ENCODE measurements around the gene RNF114. TPM values are rescaled to one million over a fixed set of nuclear protein-coding genes. Genes with fewer than 3 reads are reported as not detected.

Gene RNF114
- total and polyA plus RNA-seq, 2 donors from 2014 or later: 70.7 to 89.2 TPM

GRCh38 chr20:49887251-49888211, 48.7 kb upstream of the RNF114 start:
- H3K27me3 ChIP-seq (ENCODE audit: control insufficient read depth, insufficient read depth, low read length): no peaks in the 10 kb centered on the region
- peaks cover 0 to 20% (median 9%) of the 10 kb centered on the region in 3 donors for H3K36me3 ChIP-seq (ENCODE audit: control insufficient read depth in 2 of 3, insufficient read depth in 3 of 3, low read length in 3 of 3)
- FAIRE-seq: no peak
- no peak overlapping the region for H3K4me3 ChIP-seq (ENCODE audit: low read length in 3 of 3)
- intact Hi-C loops (cut with DNase I): no loop called here
- TF ChIP-seq CTCF (IDR thresholded peaks at IDR 0.05; ENCODE audit: borderline replicate concordance, extremely low read depth, insufficient read depth): no peak
- DNase-seq: peak in 2 of 5 donors; percentile 24 to 45
- H3K9ac ChIP-seq (ENCODE audit: low read length in 3 of 3): no peak overlapping the region
- peak overlapping the region; percentile 19 to 51 for H3K27ac ChIP-seq (ENCODE audit: low read depth in 2 of 2, low read length in 2 of 2)
- peaks cover 0 to 12% (median 0%) of the 10 kb centered on the region in 3 donors for H3K4me1 ChIP-seq (ENCODE audit: control insufficient read depth in 2 of 3, insufficient read depth in 2 of 3, low read depth in 1 of 3, low read length in 3 of 3)
- H3K9me3 ChIP-seq (ENCODE audit: control insufficient read depth in 2 of 3, insufficient read depth in 1 of 3, low read length in 3 of 3): no peaks in the 10 kb centered on the region

GRCh38 chr20:49888212-49889000, 47.8 kb upstream of the RNF114 start:
- Histone ChIP-seq H3K4me3 (ENCODE audit: low read length in 3 of 3) (no peak overlapping the region), H3K36me3 (ENCODE audit: control insufficient read depth in 2 of 3, insufficient read depth in 3 of 3, low read length in 3 of 3) (peaks cover 0 to 20% (median 5%) of the 10 kb centered on the region in 3 donors), H3K27me3 (ENCODE audit: control insufficient read depth, insufficient read depth, low read length) (no peaks in the 10 kb centered on the region), H3K9ac (ENCODE audit: low read length in 3 of 3) (no peak overlapping the region), H3K4me1 (ENCODE audit: control insufficient read depth in 2 of 3, insufficient read depth in 2 of 3, low read depth in 1 of 3, low read length in 3 of 3) (peaks cover 0 to 12% (median 0%) of the 10 kb centered on the region in 3 donors), H3K9me3 (ENCODE audit: control insufficient read depth in 2 of 3, insufficient read depth in 1 of 3, low read length in 3 of 3) (no peaks in the 10 kb centered on the region), H3K27ac (ENCODE audit: low read depth in 2 of 2, low read length in 2 of 2) (no peak overlapping the region)
- intact Hi-C loops (cut with DNase I): no loop called here
- DNase-seq (peak in 4 of 5 donors; percentile 77 to 86 (median 83)), FAIRE-seq (no peak)
- TF ChIP-seq CTCF (IDR thresholded peaks at IDR 0.05; ENCODE audit: borderline replicate concordance, extremely low read depth, insufficient read depth): peak; percentile 74

GRCh38 chr20:49889001-49889934, 46.9 kb upstream of the RNF114 start:
- Histone ChIP-seq H3K27me3 (ENCODE audit: control insufficient read depth, insufficient read depth, low read length) (no peaks in the 10 kb centered on the region), H3K4me1 (ENCODE audit: control insufficient read depth in 2 of 3, insufficient read depth in 2 of 3, low read depth in 1 of 3, low read length in 3 of 3) (peaks cover 0 to 12% (median 0%) of the 10 kb centered on the region in 3 donors), H3K9ac (ENCODE audit: low read length in 3 of 3) (no peak overlapping the region), H3K4me3 (ENCODE audit: low read length in 3 of 3) (no peak overlapping the region), H3K9me3 (ENCODE audit: control insufficient read depth in 2 of 3, insufficient read depth in 1 of 3, low read length in 3 of 3) (no peaks in the 10 kb centered on the region), H3K27ac (ENCODE audit: low read depth in 2 of 2, low read length in 2 of 2) (no peak overlapping the region), H3K36me3 (ENCODE audit: control insufficient read depth in 2 of 3, insufficient read depth in 3 of 3, low read length in 3 of 3) (peaks cover 0 to 15% (median 5%) of the 10 kb centered on the region in 3 donors)
- DNase-seq (no peak), FAIRE-seq (no peak)
- no peak for TF ChIP-seq CTCF (IDR thresholded peaks at IDR 0.05; ENCODE audit: borderline replicate concordance, extremely low read depth, insufficient read depth)
- intact Hi-C loops (cut with DNase I): no loop called here
